ENCODE measurements around the gene PTPN23. TPM values are rescaled to one million over a fixed set of nuclear protein-coding genes. Genes with fewer than 3 reads are reported as not detected.

The PTPN23 gene
- total RNA-seq, 2 experiments from 2014 or later, result 13.6 to 40.0 TPM

- H3K27ac ChIP-seq (ENCODE audit: low read depth, low read length, poor library complexity, severe bottlenecking), result no peak overlapping the region
- no peaks in the 10 kb centered on the region for H3K4me1 ChIP-seq (ENCODE audit: insufficient read depth, low read length, poor library complexity, severe bottlenecking)
- TF ChIP-seq EZH2phosphoT487 (IDR thresholded peaks at IDR 0.05; ENCODE audit: borderline replicate concordance, low read depth, low read length) (no peak), CTCF (conservative IDR thresholded peaks at IDR 0.05; ENCODE audit: low read length) (no peak)
- CTCF ChIA-PET (ENCODE audit: unreplicated experiment), result no interaction called here
- TSS peak; percentile 81 for BruUV-seq (replicated peaks)
- H3K36me3 ChIP-seq (ENCODE audit: insufficient read depth, low read length), result peaks cover 78% of the 10 kb centered on the region
- no peaks in the 10 kb centered on the region for H3K79me2 ChIP-seq (ENCODE audit: insufficient read depth, low read depth, low read length)
- H2AFZ ChIP-seq (ENCODE audit: low read length), result no peak overlapping the region
- DNase-seq (ENCODE audit: low spot score), result no peak
- no peak overlapping the region for H3K4me2 ChIP-seq (ENCODE audit: low read length)
- H3K9me3 ChIP-seq (ENCODE audit: low read length), result no peaks in the 10 kb centered on the region
- POLR2A ChIA-PET, result no interaction called here
- H3K9me2 ChIP-seq (ENCODE audit: insufficient read depth, low read length), result no peaks in the 10 kb centered on the region
- H4K20me1 ChIP-seq (ENCODE audit: insufficient read depth, low read length), result no peaks in the 10 kb centered on the region
- intact Hi-C loops (cut with micrococcal nuclease; ENCODE audit: unreplicated experiment), result no loop called here
- H3K4me3 ChIP-seq (ENCODE audit: low read depth, low read length, poor library complexity, severe bottlenecking), result no peak overlapping the region
Observed at GRCh38 chr3:47413751-47414150, 32.9 kb downstream of the PTPN23 start.

- H3K79me2 ChIP-seq (ENCODE audit: insufficient read depth, low read depth, low read length), result no peaks in the 10 kb centered on the region
- POLR2A ChIA-PET, result interaction anchor here (0.6 kb wide), 1 partner anchor 584 kb away, joined by 3 read pairs; no protein-coding TSS in a partner anchor
Observed at GRCh38 chr3:47414161-47414564, 33.3 kb downstream of the PTPN23 start.

More at GRCh38 chr3:47414161-47414564, 33.3 kb downstream of the PTPN23 start:
- H3K36me3 ChIP-seq (ENCODE audit: insufficient read depth, low read length), result peaks cover 77% of the 10 kb centered on the region
- H2AFZ ChIP-seq (ENCODE audit: low read length), result no peak overlapping the region
- peaks cover 3% of the 10 kb centered on the region for H3K4me1 ChIP-seq (ENCODE audit: insufficient read depth, low read length, poor library complexity, severe bottlenecking)
- no peaks in the 10 kb centered on the region for H3K9me3 ChIP-seq (ENCODE audit: low read length)
- H3K9me2 ChIP-seq (ENCODE audit: insufficient read depth, low read length), result no peaks in the 10 kb centered on the region
- no peak overlapping the region for H3K4me3 ChIP-seq (ENCODE audit: low read depth, low read length, poor library complexity, severe bottlenecking)
- no peak overlapping the region for H3K4me2 ChIP-seq (ENCODE audit: low read length)
- H3K27ac ChIP-seq (ENCODE audit: low read depth, low read length, poor library complexity, severe bottlenecking), result no peak overlapping the region
- no TSS peak for BruUV-seq (replicated peaks)
- DNase-seq (ENCODE audit: low spot score), result no peak
- CTCF ChIA-PET (ENCODE audit: unreplicated experiment), result no interaction called here
- TF ChIP-seq CTCF (conservative IDR thresholded peaks at IDR 0.05; ENCODE audit: low read length) (no peak), EZH2phosphoT487 (IDR thresholded peaks at IDR 0.05; ENCODE audit: borderline replicate concordance, low read depth, low read length) (no peak)
- no peaks in the 10 kb centered on the region for H4K20me1 ChIP-seq (ENCODE audit: insufficient read depth, low read length)
- intact Hi-C loops (cut with micrococcal nuclease; ENCODE audit: unreplicated experiment), result no loop called here
